ENCODE data around the gene FAM81A. TPM values are rescaled to one million over a fixed set of nuclear protein-coding genes. Genes with fewer than 3 reads are reported as not detected.

FAM81A gene
- total and polyA plus RNA-seq, 9 of the 15 experiments (the other 6 are each of a cell fraction or from before 2014, with no cell fraction given): not detected

- TF ChIP-seq ATF6 (CRISPR knock-in tag; IDR thresholded peaks at IDR 0.05) (no peak), ATF1 (CRISPR knock-in tag; IDR thresholded peaks at IDR 0.05) (no peak), ATF1 (tag; IDR thresholded peaks at IDR 0.05) (no peak), ZNF707 (CRISPR knock-in tag; conservative IDR thresholded peaks at IDR 0.05) (no peak), PHF8 (IDR thresholded peaks at IDR 0.05; ENCODE audit: borderline replicate concordance, low read length) (no peak), NR4A1 (CRISPR knock-in tag; IDR thresholded peaks at IDR 0.05) (no peak), NR4A1 (tag; IDR thresholded peaks at IDR 0.05) (no peak), MCM5 (IDR thresholded peaks at IDR 0.05; ENCODE audit: low read depth) (no peak), ZFP30 (CRISPR knock-in tag; IDR thresholded peaks at IDR 0.05; ENCODE audit: borderline replicate concordance) (no peak)
These were observed 117.7 kb downstream of the FAM81A start (continued) for GRCh38 chr15:59555696-59556095.

- H3K36me3 ChIP-seq (ENCODE audit: control insufficient read depth, insufficient read depth, low read length): no peaks in the 10 kb centered on the region
- H3K4me1 ChIP-seq (replicated peaks in 1 of 2; ENCODE audit: control insufficient read depth in 2 of 2, insufficient read depth in 2 of 2, low read length in 2 of 2): peaks cover 0 to 10% of the 10 kb centered on the region in 2 experiments; a peak in 4 of 5 replicates
- POLR2A ChIA-PET: interaction anchor here (0.6 kb wide), 1 partner anchor 9 kb away, joined by 3 read pairs; no protein-coding TSS in a partner anchor
- no peaks in the 10 kb centered on the region for H3K9me3 ChIP-seq (replicated peaks; ENCODE audit: control insufficient read depth, insufficient read depth, low read depth, low read length)
- WGBS (ENCODE audit: insufficient coverage, low coverage, missing lambda C conversion rate): 19% methylated on average over 2 of the region's 2 CpGs
- intact Hi-C loops (cut with micrococcal nuclease) (no loop called here), in situ Hi-C loops (cut with MboI) (no loop called here)
- H3K27me3 ChIP-seq (ENCODE audit: control insufficient read depth in 2 of 2, insufficient read depth in 2 of 2, low read length in 2 of 2): no peaks in the 10 kb centered on the region
- H3K4me2 ChIP-seq (ENCODE audit: insufficient read depth, low read length): no peak overlapping the region
- no peaks in the 10 kb centered on the region for H3K79me2 ChIP-seq (ENCODE audit: control insufficient read depth, insufficient read depth, low read length)
- H2AFZ ChIP-seq (ENCODE audit: low read depth, low read length): no peak overlapping the region
- no peak for DNase-seq (ENCODE audit: extremely low read depth in 1 of 4, low spot score in 3 of 4)
- H3K4me3 ChIP-seq: no peak overlapping the region
- H3K9me1 ChIP-seq (ENCODE audit: control insufficient read depth, insufficient read depth, low read length): no peaks in the 10 kb centered on the region
- H3K27ac ChIP-seq (ENCODE audit: extremely low read depth, low read depth, low read length): no peak overlapping the region
- no peak for TF ChIP-seq DEAF1 (CRISPR knock-in tag; IDR thresholded peaks at IDR 0.05)
- no peak for TF ChIP-seq SAFB (IDR thresholded peaks at IDR 0.05; ENCODE audit: borderline replicate concordance, low read depth, low read length)
- H4K20me1 ChIP-seq (replicated peaks; ENCODE audit: control insufficient read depth, insufficient read depth, low read length): no peaks in the 10 kb centered on the region
- no peak for ATAC-seq
- no TSS peak for BruUV-seq (replicated peaks)
- CTCF ChIA-PET (ENCODE audit: low intra/inter-chr PET ratio): no interaction called here
- no peak for FAIRE-seq
- no peak overlapping the region for H3K9ac ChIP-seq (ENCODE audit: insufficient read depth in 1 of 2, low read depth in 2 of 2, low read length in 2 of 2)
These were observed 118.4 kb downstream of the FAM81A start for GRCh38 chr15:59556380-59556779.

All from K562 (cell line).